ENCODE results near the gene PACSIN2. TPM values are rescaled to one million over a fixed set of nuclear protein-coding genes. Genes with fewer than 3 reads are reported as not detected.
A peak's percentile ranks its signal among the peaks of the same experiment; 100 is the strongest.

Gene PACSIN2
- total RNA-seq, 1 experiment from 2014 or later: 224 TPM

DNA sequence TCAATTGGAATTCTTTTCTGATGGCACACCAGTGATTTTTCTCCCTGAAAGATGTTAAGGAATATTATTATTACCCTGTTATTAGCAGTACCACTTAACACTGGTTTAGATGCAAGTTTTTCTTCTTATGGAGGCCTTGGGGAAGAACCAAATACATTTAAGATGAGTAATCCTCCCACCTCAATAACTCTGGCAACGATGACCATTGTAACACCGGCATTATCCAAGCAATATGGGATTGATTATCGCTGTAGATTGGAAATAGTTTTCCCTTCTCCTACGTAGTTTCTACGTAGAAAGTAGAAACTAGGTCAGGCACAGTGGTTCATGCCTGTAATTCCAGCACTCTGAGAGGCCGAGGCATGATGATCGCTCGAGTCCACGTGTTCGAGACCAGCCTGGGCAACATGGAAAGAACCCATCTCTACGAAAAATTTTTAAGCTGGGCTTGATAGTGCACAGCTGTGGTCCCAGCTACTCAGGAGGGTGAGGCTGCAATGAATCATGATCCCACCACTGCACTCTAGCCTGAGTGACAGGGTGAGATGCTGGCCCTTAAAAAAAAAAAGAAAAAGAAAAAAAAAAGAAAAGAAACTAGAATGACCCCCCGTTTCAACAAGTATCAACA is 45.5 kb downstream of the PACSIN2 start:
- DNase-seq: no peak
- TF ChIP-seq, protein P1, sequence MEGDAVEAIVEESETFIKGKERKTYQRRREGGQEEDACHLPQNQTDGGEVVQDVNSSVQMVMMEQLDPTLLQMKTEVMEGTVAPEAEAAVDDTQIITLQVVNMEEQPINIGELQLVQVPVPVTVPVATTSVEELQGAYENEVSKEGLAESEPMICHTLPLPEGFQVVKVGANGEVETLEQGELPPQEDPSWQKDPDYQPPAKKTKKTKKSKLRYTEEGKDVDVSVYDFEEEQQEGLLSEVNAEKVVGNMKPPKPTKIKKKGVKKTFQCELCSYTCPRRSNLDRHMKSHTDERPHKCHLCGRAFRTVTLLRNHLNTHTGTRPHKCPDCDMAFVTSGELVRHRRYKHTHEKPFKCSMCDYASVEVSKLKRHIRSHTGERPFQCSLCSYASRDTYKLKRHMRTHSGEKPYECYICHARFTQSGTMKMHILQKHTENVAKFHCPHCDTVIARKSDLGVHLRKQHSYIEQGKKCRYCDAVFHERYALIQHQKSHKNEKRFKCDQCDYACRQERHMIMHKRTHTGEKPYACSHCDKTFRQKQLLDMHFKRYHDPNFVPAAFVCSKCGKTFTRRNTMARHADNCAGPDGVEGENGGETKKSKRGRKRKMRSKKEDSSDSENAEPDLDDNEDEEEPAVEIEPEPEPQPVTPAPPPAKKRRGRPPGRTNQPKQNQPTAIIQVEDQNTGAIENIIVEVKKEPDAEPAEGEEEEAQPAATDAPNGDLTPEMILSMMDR (IDR thresholded peaks at IDR 0.05; ENCODE audit: unreplicated experiment): no peak
- H3K9me3 Mint-ChIP-seq (ENCODE audit: low read depth, unreplicated experiment): no peaks in the 10 kb centered on the region
- CTCF ChIA-PET: no interaction called here
- intact Hi-C loops (cut with micrococcal nuclease; ENCODE audit: unreplicated experiment): no loop called here
- H3K4me1 Mint-ChIP-seq (ENCODE audit: low read depth, unreplicated experiment): peaks cover 79% of the 10 kb centered on the region
- H3K36me3 Mint-ChIP-seq (ENCODE audit: insufficient read depth, unreplicated experiment): peaks cover 74% of the 10 kb centered on the region
- H3K4me3 Mint-ChIP-seq (ENCODE audit: low read depth, unreplicated experiment): peak overlapping the region; percentile 29
- no peaks in the 10 kb centered on the region for H3K27me3 Mint-ChIP-seq (ENCODE audit: unreplicated experiment)
- H3K27ac Mint-ChIP-seq (ENCODE audit: unreplicated experiment): peak overlapping the region; percentile 90
- BruUV-seq (replicated peaks): TSS peak; percentile 78

DNA sequence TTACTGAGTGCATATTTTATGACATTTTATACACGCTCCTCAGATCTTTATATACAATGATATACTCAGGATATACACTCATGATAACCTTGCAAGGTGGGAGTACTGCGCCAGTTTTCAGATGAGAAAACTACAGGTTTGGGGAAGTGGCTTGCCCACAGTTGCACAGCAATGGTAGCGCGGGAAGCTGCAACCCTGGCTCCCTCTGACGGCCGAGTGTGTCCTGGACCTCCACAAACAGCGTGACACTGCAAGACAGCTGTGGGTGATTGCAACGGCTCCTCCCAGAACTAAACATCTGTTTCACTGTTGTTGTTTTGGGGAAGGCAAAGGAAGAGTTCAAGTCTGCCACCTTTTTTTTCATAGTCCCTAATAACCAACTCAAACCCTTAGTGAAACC is 47.0 kb downstream of the PACSIN2 start:
- CTCF ChIA-PET: no interaction called here
- DNase-seq: no peak
- no TSS peak for BruUV-seq (replicated peaks)
- Mint-ChIP-seq H3K9me3 (ENCODE audit: low read depth, unreplicated experiment) (no peaks in the 10 kb centered on the region), H3K36me3 (ENCODE audit: insufficient read depth, unreplicated experiment) (peaks cover 86% of the 10 kb centered on the region), H3K27me3 (ENCODE audit: unreplicated experiment) (no peaks in the 10 kb centered on the region), H3K27ac (ENCODE audit: unreplicated experiment) (peak overlapping the region; percentile 41), H3K4me1 (ENCODE audit: low read depth, unreplicated experiment) (peaks cover 79% of the 10 kb centered on the region), H3K4me3 (ENCODE audit: low read depth, unreplicated experiment) (no peak overlapping the region)
- intact Hi-C loops (cut with micrococcal nuclease; ENCODE audit: unreplicated experiment): no loop called here
- TF ChIP-seq, protein P1 (IDR thresholded peaks at IDR 0.05; ENCODE audit: unreplicated experiment): no peak

DNA sequence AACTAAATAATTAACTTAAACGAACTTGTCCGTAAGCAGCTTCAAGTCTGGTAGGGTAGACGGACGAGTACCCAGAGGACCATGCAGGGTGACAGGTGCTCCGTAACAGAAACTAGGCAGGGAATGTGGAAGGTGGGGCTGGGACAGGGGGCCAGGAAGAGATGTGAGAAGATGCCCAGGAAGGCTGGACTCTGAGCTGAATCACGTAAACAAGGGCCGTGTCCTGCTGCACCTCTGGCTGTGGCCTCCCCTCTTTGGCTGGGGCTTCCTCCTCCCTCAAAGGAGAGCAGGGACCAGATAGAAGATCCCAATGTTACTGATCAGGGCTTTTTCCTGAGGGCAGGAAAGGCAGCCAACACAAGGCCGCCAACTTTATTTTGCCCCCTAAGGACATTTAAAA is 47.9 kb downstream of the PACSIN2 start:
- CTCF ChIA-PET: interaction anchor here (3.0 kb wide), 1 partner anchor 20 kb away, joined by 9 read pairs; no protein-coding TSS in a partner anchor
- BruUV-seq (replicated peaks): no TSS peak
- H3K27me3 Mint-ChIP-seq (ENCODE audit: unreplicated experiment): no peaks in the 10 kb centered on the region
- intact Hi-C loops (cut with micrococcal nuclease; ENCODE audit: unreplicated experiment): no loop called here
- H3K9me3 Mint-ChIP-seq (ENCODE audit: low read depth, unreplicated experiment): no peaks in the 10 kb centered on the region
- TF ChIP-seq, protein P1 (IDR thresholded peaks at IDR 0.05; ENCODE audit: unreplicated experiment): no peak
- no peak overlapping the region for H3K27ac Mint-ChIP-seq (ENCODE audit: unreplicated experiment)
- peaks cover 86% of the 10 kb centered on the region for H3K36me3 Mint-ChIP-seq (ENCODE audit: insufficient read depth, unreplicated experiment)
- DNase-seq: no peak
- peaks cover 82% of the 10 kb centered on the region for H3K4me1 Mint-ChIP-seq (ENCODE audit: low read depth, unreplicated experiment)
- H3K4me3 Mint-ChIP-seq (ENCODE audit: low read depth, unreplicated experiment): no peak overlapping the region

DNA sequence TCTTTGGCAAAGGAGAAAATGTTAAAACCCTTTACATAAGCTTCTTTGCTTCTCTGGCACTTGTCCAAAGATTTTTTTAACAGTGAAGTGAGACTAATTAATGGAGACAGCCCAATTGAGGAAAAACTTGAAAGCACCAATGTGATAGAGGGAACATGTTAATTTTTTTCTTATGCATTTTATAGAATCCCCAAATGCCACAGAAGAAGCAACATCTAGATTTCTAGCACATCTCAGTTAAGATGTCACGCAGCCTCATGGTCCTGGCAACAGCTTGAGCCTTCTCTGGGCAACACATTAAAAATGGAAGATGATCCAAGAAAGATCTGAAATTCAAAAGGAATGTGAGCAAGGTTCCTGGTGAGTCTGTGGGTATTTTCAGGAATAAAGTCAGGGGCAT is 48.5 kb downstream of the PACSIN2 start:
- no peak overlapping the region for H3K27ac Mint-ChIP-seq (ENCODE audit: unreplicated experiment)
- H3K9me3 Mint-ChIP-seq (ENCODE audit: low read depth, unreplicated experiment): no peaks in the 10 kb centered on the region
- CTCF ChIA-PET: interaction anchor here (3.0 kb wide), 1 partner anchor 19 kb away, joined by 9 read pairs; no protein-coding TSS in a partner anchor
- no peak overlapping the region for H3K4me3 Mint-ChIP-seq (ENCODE audit: low read depth, unreplicated experiment)
- peaks cover 90% of the 10 kb centered on the region for H3K36me3 Mint-ChIP-seq (ENCODE audit: insufficient read depth, unreplicated experiment)
- H3K4me1 Mint-ChIP-seq (ENCODE audit: low read depth, unreplicated experiment): peaks cover 87% of the 10 kb centered on the region
- BruUV-seq (replicated peaks): no TSS peak
- intact Hi-C loops (cut with micrococcal nuclease; ENCODE audit: unreplicated experiment): no loop called here
- no peak for DNase-seq
- TF ChIP-seq, protein P1 (IDR thresholded peaks at IDR 0.05; ENCODE audit: unreplicated experiment): no peak
- no peaks in the 10 kb centered on the region for H3K27me3 Mint-ChIP-seq (ENCODE audit: unreplicated experiment)

All from Calu3 (cell line).